Measurements from ENCODE around the gene PARP1. TPM values are rescaled to one million over a fixed set of nuclear protein-coding genes. Genes with fewer than 3 reads are reported as not detected.

The PARP1 gene
- total RNA-seq, 1 donor from 2014 or later: 37.1 TPM

DNA sequence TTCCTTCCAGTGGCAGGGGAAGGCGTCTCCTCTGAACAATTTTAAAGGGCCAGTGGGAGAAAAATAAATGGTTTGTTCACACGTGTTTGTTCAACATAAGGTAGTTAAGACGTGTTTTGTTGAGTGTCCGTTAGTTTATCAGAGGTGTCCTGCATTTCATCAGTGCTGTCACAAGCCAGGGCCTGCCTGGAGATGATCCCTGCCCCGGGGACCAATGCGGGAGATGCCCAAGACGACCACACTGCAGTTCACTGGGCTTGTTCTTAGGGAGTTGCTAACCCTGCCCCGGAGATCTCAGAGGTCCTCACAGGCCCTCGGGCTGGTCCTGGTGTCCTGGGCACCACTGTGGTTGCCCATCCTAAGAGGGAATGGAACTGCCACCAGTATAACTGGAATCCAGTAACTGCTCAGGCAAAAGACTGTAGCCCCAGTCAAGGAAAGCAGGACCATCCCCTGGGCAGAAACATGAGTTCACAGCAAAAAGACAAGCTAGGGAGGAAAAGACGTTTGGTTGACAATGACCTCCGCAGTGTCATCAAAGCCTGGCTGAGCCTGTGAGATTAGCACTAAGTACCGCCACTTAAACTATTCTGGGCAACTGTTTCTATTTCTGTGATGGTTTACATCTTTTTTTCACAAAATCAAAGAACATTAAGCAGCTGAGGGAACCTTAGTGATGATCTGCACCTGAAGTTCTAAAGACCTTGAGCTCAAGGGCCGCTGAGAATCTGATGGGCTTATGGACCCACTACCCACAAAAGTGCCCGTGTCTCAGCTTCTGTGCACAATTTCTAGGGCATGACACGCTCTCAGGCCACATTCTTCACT lies 54.0 kb downstream of the PARP1 start:
- DNase-seq (ENCODE audit: low spot score in 2 of 2): no peak
- H3K27ac ChIP-seq: no peak overlapping the region
- peaks cover 0 to 9% of the 10 kb centered on the region in 2 donors for H3K4me1 ChIP-seq
- H3K9me3 ChIP-seq: no peaks in the 10 kb centered on the region
- no peak overlapping the region for H3K4me3 ChIP-seq
- intact Hi-C loops (cut with DNase I): no loop called here
- H3K36me3 ChIP-seq: peaks cover 6 to 11% of the 10 kb centered on the region in 2 donors
- H3K27me3 ChIP-seq: no peaks in the 10 kb centered on the region
- TF ChIP-seq, protein P1, sequence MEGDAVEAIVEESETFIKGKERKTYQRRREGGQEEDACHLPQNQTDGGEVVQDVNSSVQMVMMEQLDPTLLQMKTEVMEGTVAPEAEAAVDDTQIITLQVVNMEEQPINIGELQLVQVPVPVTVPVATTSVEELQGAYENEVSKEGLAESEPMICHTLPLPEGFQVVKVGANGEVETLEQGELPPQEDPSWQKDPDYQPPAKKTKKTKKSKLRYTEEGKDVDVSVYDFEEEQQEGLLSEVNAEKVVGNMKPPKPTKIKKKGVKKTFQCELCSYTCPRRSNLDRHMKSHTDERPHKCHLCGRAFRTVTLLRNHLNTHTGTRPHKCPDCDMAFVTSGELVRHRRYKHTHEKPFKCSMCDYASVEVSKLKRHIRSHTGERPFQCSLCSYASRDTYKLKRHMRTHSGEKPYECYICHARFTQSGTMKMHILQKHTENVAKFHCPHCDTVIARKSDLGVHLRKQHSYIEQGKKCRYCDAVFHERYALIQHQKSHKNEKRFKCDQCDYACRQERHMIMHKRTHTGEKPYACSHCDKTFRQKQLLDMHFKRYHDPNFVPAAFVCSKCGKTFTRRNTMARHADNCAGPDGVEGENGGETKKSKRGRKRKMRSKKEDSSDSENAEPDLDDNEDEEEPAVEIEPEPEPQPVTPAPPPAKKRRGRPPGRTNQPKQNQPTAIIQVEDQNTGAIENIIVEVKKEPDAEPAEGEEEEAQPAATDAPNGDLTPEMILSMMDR (IDR thresholded peaks at IDR 0.05): no peak

DNA sequence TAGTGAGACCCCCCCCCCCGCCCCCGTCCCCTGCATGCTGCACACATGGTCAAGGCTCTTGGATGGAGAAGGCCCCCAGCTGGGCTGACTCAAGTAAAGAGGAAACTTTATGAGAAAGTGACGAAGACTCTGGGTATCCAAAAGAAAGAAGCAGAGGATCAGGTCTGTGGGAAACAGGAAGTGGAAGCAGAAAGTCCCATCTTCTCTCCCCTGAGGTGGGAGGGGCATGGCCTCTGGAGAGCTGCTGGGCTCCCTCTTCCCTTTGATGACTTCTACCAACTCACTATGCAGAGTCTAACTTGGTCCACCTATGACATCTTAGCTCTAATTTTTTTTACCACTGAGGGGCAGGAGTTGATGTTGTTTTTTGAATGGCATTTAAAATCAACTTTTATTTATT lies 56.2 kb downstream of the PARP1 start:
- no peak overlapping the region for H3K4me3 ChIP-seq
- no peak for DNase-seq (ENCODE audit: low spot score in 2 of 2)
- no peaks in the 10 kb centered on the region for H3K9me3 ChIP-seq
- H3K27me3 ChIP-seq: no peaks in the 10 kb centered on the region
- TF ChIP-seq, protein P1 (IDR thresholded peaks at IDR 0.05): no peak
- no peak overlapping the region for H3K27ac ChIP-seq
- peaks cover 0 to 9% of the 10 kb centered on the region in 2 donors for H3K4me1 ChIP-seq
- intact Hi-C loops (cut with DNase I): no loop called here
- no peaks in the 10 kb centered on the region for H3K36me3 ChIP-seq

DNA sequence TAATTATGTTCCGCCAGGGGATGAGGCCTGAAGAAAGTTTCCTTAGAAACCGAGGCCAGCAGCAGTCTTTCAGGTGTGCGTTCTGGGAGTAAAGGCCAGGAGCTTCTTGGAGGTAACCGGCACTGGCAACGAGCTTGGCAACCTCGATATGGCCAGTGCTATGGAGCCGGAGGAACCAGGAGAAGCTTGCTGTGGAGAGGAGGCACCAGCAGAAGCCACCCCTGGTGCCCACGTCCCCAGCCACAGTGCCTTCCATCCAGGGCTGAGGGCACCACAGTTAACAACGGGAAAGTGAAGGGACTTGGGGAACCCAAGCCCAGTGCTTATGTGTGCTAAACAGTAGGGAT lies 57.4 kb downstream of the PARP1 start:
- intact Hi-C loops (cut with DNase I): no loop called here

DNA sequence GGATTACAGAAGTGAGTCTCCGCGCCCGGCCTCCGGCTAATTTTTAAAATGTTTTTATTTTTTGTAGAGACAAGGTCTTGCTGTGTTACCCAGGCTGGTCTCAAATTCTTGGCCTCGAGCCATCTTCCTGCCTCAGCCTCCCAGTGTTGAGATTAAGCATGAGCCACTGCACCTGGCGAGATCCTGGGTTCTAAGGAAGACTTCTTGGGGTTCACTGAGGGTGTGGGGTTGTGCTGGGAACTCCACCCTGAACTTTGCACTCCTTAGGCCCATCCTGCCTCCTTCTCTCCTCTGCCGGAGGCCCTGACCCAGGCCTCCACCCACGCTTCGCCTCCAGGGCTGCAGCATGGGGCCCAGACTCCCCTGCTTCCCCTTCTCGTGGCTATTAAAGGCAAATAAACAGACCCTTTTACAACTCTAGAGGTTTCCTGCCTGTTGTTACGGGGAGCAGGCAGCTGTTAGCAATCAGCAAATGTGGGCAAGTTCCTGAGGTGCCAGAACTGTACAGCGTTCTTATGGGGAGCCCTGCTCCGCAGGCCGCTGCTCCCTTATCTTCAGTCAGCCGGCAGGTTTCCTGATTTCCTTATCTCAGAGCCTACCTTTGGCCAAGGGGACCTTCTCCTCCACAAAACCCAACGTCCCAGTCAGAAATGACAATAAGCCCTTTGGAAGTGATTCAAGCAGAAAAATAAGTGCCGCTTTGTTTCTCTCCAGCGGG lies 57.9 kb downstream of the PARP1 start:
- intact Hi-C loops (cut with DNase I): no loop called here
- Histone ChIP-seq H3K9me3 (no peaks in the 10 kb centered on the region), H3K27me3 (no peaks in the 10 kb centered on the region), H3K36me3 (no peaks in the 10 kb centered on the region), H3K4me1 (no peaks in the 10 kb centered on the region), H3K4me3 (no peak overlapping the region), H3K27ac (no peak overlapping the region)
- no peak for DNase-seq (ENCODE audit: low spot score in 2 of 2)
- TF ChIP-seq, protein P1 (IDR thresholded peaks at IDR 0.05): no peak

More for the DNA sequence above, 57.4 kb downstream of the PARP1 start:
- no peak for DNase-seq (ENCODE audit: low spot score in 2 of 2)
- Histone ChIP-seq H3K36me3 (no peaks in the 10 kb centered on the region), H3K4me1 (no peaks in the 10 kb centered on the region), H3K9me3 (no peaks in the 10 kb centered on the region), H3K27me3 (no peaks in the 10 kb centered on the region), H3K27ac (no peak overlapping the region), H3K4me3 (no peak overlapping the region)
- TF ChIP-seq, protein P1 (IDR thresholded peaks at IDR 0.05): no peak

DNA sequence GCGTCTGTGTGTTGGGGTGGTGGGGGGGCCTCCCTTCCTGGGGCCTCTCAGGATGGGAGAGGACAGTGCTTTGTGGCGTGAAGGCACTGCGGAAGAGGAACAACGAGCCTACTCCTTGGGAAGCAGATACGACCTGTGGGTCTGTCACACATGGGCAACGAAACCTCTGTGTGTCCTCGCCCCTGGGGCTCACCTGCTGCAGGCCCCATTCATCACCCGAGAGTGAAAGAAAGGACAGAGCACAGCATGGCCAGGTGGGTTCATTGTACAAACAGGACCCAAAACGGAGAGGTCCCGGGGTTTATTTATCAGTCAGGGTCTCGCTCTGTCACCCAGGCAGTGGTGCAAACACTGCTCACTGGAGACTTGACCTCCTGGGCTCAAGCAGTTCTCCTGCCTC lies 58.8 kb downstream of the PARP1 start:
- Histone ChIP-seq H3K9me3 (no peaks in the 10 kb centered on the region), H3K4me1 (no peaks in the 10 kb centered on the region), H3K4me3 (no peak overlapping the region), H3K36me3 (no peaks in the 10 kb centered on the region), H3K27me3 (no peaks in the 10 kb centered on the region), H3K27ac (no peak overlapping the region)
- DNase-seq (ENCODE audit: low spot score in 2 of 2): no peak
- TF ChIP-seq, protein P1 (IDR thresholded peaks at IDR 0.05): no peak
- intact Hi-C loops (cut with DNase I): no loop called here

Measured in ascending aorta (tissue), 2 donors.